Keratinocyte (primary cell): ENCODE results near the gene RTKN. TPM values are rescaled to one million over a fixed set of nuclear protein-coding genes. Genes with fewer than 3 reads are reported as not detected.
A peak's percentile ranks its signal among the peaks of the same experiment; 100 is the strongest.

Experiments
- DNase-seq: peaks from one replicate; pipeline ENCODE4 v3.0.0-alpha.2; 2011; ENCODE audit warnings: low read depth, missing footprints, low spot score
- FAIRE-seq: peaks from 2 replicates; lab custom pipeline; 2011; peaks lifted over from hg19 to GRCh38; lab: Jason Lieb, UNC
- H2AFZ ChIP-seq: 2 replicates; pipeline ENCODE4 v1.6.0; 2012; ENCODE audit warnings: low read length, control low read depth, inconsistent platforms; ENCODE audit not compliant: control insufficient read depth
- H3K27ac ChIP-seq: 2 replicates; pipeline ENCODE4 v1.5.1; 2011; ENCODE audit warnings: low read length; ENCODE audit not compliant: control insufficient read depth, insufficient read depth
- H3K27me3 ChIP-seq: 3 replicates; pipeline ENCODE4 v1.6.0; 2011; ENCODE audit warnings: low read length; ENCODE audit not compliant: control insufficient read depth, insufficient read depth; ENCODE audit errors: extremely low read depth
- H3K36me3 ChIP-seq, 2 experiments: 2 replicates in 1 of 2; 3 replicates in 1 of 2; pipeline ENCODE4 v1.5.1; 2011; ENCODE audit warnings: low read length in 2 of 2, mild to moderate bottlenecking in 1 of 2; ENCODE audit not compliant: control insufficient read depth in 2 of 2, insufficient read depth in 2 of 2; ENCODE audit errors: extremely low read depth in 1 of 2
- H3K4me1 ChIP-seq: 3 replicates; pipeline ENCODE4 v1.5.1; 2011; ENCODE audit warnings: low read length; ENCODE audit not compliant: control insufficient read depth, insufficient read depth; ENCODE audit errors: extremely low read depth
- H3K4me2 ChIP-seq: 3 replicates; pipeline ENCODE4 v1.6.0; 2011; ENCODE audit warnings: low read depth, low read length; ENCODE audit not compliant: control insufficient read depth, insufficient read depth; ENCODE audit errors: extremely low read depth
- H3K4me3 ChIP-seq, 3 experiments: fragments of 200-600 bp in 1 of 3; sonication (generic) in 1 of 3; 2 replicates in 2 of 3; 3 replicates in 1 of 3; pipeline ENCODE4 v1.5.1; 2011 to 2016; ENCODE audit warnings: low read length in 3 of 3, mild to moderate bottlenecking in 3 of 3, control low read depth in 2 of 3, inconsistent platforms in 1 of 3, low read depth in 1 of 3, mixed read lengths in 1 of 3, mixed run types in 1 of 3, moderate library complexity in 1 of 3; ENCODE audit not compliant: control insufficient read depth in 2 of 3, insufficient read depth in 2 of 3; ENCODE audit errors: extremely low read depth in 1 of 3
- H3K79me2 ChIP-seq: 2 replicates; pipeline ENCODE4 v1.6.0; 2012; ENCODE audit warnings: low read length; ENCODE audit not compliant: control insufficient read depth, insufficient read depth
- H3K9ac ChIP-seq: 3 replicates; pipeline ENCODE4 v1.6.0; 2011; ENCODE audit warnings: low read length; ENCODE audit not compliant: control insufficient read depth, insufficient read depth; ENCODE audit errors: extremely low read depth
- H3K9me1 ChIP-seq: 3 replicates; pipeline ENCODE4 v1.6.0; 2011; ENCODE audit warnings: low read length; ENCODE audit not compliant: control insufficient read depth, insufficient read depth; ENCODE audit errors: extremely low read depth
- H3K9me3 ChIP-seq: 2 replicates; pipeline ENCODE4 v1.5.1; 2012; ENCODE audit warnings: low read depth, low read length; ENCODE audit not compliant: control insufficient read depth
- H4K20me1 ChIP-seq: 3 replicates; pipeline ENCODE4 v1.6.0; 2011; ENCODE audit warnings: low read length; ENCODE audit not compliant: control insufficient read depth, insufficient read depth; ENCODE audit errors: extremely low read depth
- CTCF ChIP-seq, 3 experiments: IDR thresholded peaks in 1 of 3; conservative IDR thresholded peaks in 1 of 3; optimal IDR thresholded peaks in 1 of 3; 2 replicates in 2 of 3; 3 replicates in 1 of 3; pipeline versions ENCODE3 to v1.5.1; 2011; ENCODE audit warnings: low read length in 3 of 3, mild to moderate bottlenecking in 3 of 3, moderate library complexity in 2 of 3, control low read depth in 1 of 3, inconsistent platforms in 1 of 3; ENCODE audit not compliant: insufficient read depth in 2 of 3; ENCODE audit errors: extremely low read depth in 1 of 3
- EZH2 ChIP-seq: IDR thresholded peaks from one replicate; pipeline ENCODE4 v1.6.1; 2012; ENCODE audit warnings: inconsistent platforms, mild to moderate bottlenecking, low read length, moderate library complexity
- dilution Hi-C: fragments of 300-500 bp; cut with MboI; formaldehyde crosslinking; loops from one replicate; pipeline ENCODE4 v1.7.0; 2020; ENCODE audit warnings: low sequenced_read_pairs; ENCODE audit not compliant: extremely low pct_ligation_motif_present
- polyA plus RNA-seq, 5 experiments: library from polyadenylated mRNA; depleted of rRNA in 3 of 5; stranded (reverse) in 3 of 5; stranded (forward) in 1 of 5; unstranded in 1 of 5; fragments of >200 nt; gene quantifications; 1 replicate in 1 of 5; 2 replicates in 3 of 5; 3 replicates in 1 of 5; pipeline versions ENCODE4 v1.2.1 to v1.2.3, GENCODE V29; 2011 to 2012; ENCODE audit warnings: missing spikeins in 2 of 5, low read depth in 1 of 5, low replicate concordance in 1 of 5

RTKN gene
- polyA plus RNA-seq, 1 donor (not counting 4 experiments of a cell fraction or from before 2014, with no cell fraction given), result 110 TPM

DNA sequence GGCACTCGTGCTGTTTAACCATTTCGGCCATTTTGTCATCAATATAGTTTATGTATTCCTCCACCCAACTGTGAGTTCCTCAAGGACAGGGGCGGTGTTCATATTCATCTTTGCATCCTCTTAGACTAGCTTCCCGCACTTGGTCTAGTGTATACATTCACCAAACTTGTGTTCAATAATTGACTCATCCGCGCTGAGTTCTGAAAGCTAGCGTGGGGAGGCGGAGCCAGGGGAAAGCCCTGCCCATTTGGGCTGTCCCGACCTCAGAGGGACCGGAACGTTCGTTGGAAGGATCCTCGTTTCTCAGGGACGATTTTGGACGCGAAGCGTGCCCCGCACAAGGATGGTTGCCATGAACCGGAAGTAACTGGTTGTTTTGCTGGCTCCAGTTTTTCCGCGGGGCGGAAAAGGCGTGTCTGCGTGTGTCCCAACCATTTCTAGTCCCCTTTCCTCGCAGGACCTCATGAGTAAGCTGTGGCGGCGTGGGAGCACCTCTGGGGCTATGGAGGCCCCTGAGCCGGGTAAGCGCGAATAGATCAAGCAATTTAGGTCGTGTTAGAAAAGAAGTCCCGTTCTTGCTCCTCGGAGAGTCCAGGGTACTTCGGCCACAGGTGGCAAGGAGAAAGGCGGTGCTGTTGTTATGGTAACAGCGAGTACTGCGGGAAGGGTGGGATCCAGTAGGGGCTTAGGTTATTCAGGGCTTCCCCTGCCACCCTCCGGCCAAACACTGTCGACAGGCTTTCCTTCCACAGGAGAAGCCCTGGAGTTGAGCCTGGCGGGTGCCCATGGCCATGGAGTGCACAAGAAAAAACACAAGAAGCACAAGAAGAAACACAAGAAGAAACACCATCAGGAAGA is 13.1 kb upstream of the RTKN start, which contains the start of gene INO80B:
Gene INO80B (plus strand): TSS at position 434 of the 858 bp plus-strand sequence. CDS start 30 bp downstream, at position 464.
- H3K27ac ChIP-seq, result peak within 1 kb of the TSS; percentile 65
- TF ChIP-seq CTCF (optimal IDR thresholded peaks at IDR 0.05 in 1 of 3, IDR thresholded peaks at IDR 0.05 in 1 of 3, conservative IDR thresholded peaks at IDR 0.05 in 1 of 3; ENCODE audit: extremely low read depth in 1 of 3, insufficient read depth in 2 of 3, low read length in 3 of 3) (no peak), EZH2 (no peak)
- FAIRE-seq, result peak; percentile 76

GRCh38 chr2:74450570-74451190 is 8.9 kb upstream of the RTKN start:
- Histone ChIP-seq H3K4me3 (no peak overlapping the region), H3K4me1 (peaks cover 9% of the 10 kb centered on the region), H3K79me2 (peaks cover 7% of the 10 kb centered on the region), H3K27ac (no peak overlapping the region), H3K27me3 (no peaks in the 10 kb centered on the region), H3K9me3 (no peaks in the 10 kb centered on the region), H3K4me2 (no peak overlapping the region), H3K9ac (no peak overlapping the region), H3K9me1 (no peaks in the 10 kb centered on the region), H4K20me1 (no peaks in the 10 kb centered on the region), H2AFZ (no peak overlapping the region), H3K36me3 (no peaks in the 10 kb centered on the region)
- FAIRE-seq (no peak), DNase-seq (no peak)
- dilution Hi-C loops, result no loop called here
- TF ChIP-seq CTCF (optimal IDR thresholded peaks at IDR 0.05 in 1 of 3, IDR thresholded peaks at IDR 0.05 in 1 of 3, conservative IDR thresholded peaks at IDR 0.05 in 1 of 3; ENCODE audit: extremely low read depth in 1 of 3, insufficient read depth in 2 of 3, low read length in 3 of 3) (no peak), EZH2 (no peak)

More for the DNA sequence above, 13.1 kb upstream of the RTKN start, which contains the start of gene INO80B:
- H4K20me1 ChIP-seq, result no peaks in the 10 kb centered on the region
- peak within 1 kb of the TSS; percentile 72 for H2AFZ ChIP-seq
- no peaks in the 10 kb centered on the region for H3K9me3 ChIP-seq
- H3K9me1 ChIP-seq, result no peaks in the 10 kb centered on the region
- no peaks in the 10 kb centered on the region for H3K27me3 ChIP-seq
- dilution Hi-C loops, result no loop called here
- H3K9ac ChIP-seq, result peak within 1 kb of the TSS; percentile 76
- DNase-seq, result peak; percentile 90
- H3K36me3 ChIP-seq, result no peaks in the 10 kb centered on the region
- H3K4me3 ChIP-seq, result peak within 1 kb of the TSS; percentile 72 to 84 (median 79)
- peaks cover 20% of the 10 kb centered on the region for H3K79me2 ChIP-seq
- peaks cover 21% of the 10 kb centered on the region for H3K4me1 ChIP-seq
- H3K4me2 ChIP-seq, result peak within 1 kb of the TSS; percentile 79
